DND-41 (cell line): ENCODE measurements around the gene CFAP410.

ENCODE experiments used
- ATAC-seq: fragments of 200-7000 bp; cut with Tn5 transposase; 3 replicates; pipeline ENCODE4 v1.9.1; 2021; ENCODE audit warnings: low read depth; ENCODE audit not compliant: insufficient read depth
- DNase-seq: peaks from one replicate; pipeline ENCODE4 v3.0.0-alpha.2; 2020
- H2AFZ ChIP-seq: 2 replicates; pipeline ENCODE4 v1.6.0; 2012; ENCODE audit warnings: low read depth, low read length
- H3K27ac ChIP-seq: 2 replicates; pipeline ENCODE4 v1.5.1; 2012; ENCODE audit warnings: low read length, inconsistent platforms
- H3K27me3 ChIP-seq: fragments of 200-600 bp; sonication (generic); 2 replicates; pipeline ENCODE4 v1.6.0; 2012; ENCODE audit warnings: low read length, mild to moderate bottlenecking, inconsistent platforms; ENCODE audit not compliant: insufficient read depth, poor library complexity
- H3K36me3 ChIP-seq: 2 replicates; pipeline ENCODE4 v1.5.1; 2012; ENCODE audit warnings: low read length, inconsistent platforms; ENCODE audit not compliant: insufficient read depth
- H3K4me1 ChIP-seq: 2 replicates; pipeline ENCODE4 v1.5.1; 2012; ENCODE audit warnings: mild to moderate bottlenecking, low read length; ENCODE audit not compliant: insufficient read depth
- H3K4me2 ChIP-seq: 2 replicates; pipeline ENCODE4 v1.6.0; 2012; ENCODE audit warnings: mild to moderate bottlenecking, moderate library complexity, low read length, inconsistent platforms; ENCODE audit not compliant: insufficient read depth
- H3K4me3 ChIP-seq, 2 experiments: fragments of 200-600 bp in 1 of 2; shearing (Covaris generic) in 1 of 2; 2 replicates each; pipeline ENCODE4 v1.5.1; 2012 to 2016; ENCODE audit warnings: inconsistent platforms in 2 of 2, low read length in 2 of 2, mild to moderate bottlenecking in 2 of 2, low read depth in 1 of 2, moderate library complexity in 1 of 2
- H3K79me2 ChIP-seq: 2 replicates; pipeline ENCODE4 v1.6.0; 2012; ENCODE audit warnings: low read length, inconsistent platforms; ENCODE audit not compliant: insufficient read depth
- H3K9ac ChIP-seq: 2 replicates; pipeline ENCODE4 v1.6.0; 2012; ENCODE audit warnings: low read depth, mild to moderate bottlenecking, inconsistent platforms, low read length, moderate library complexity
- H3K9me3 ChIP-seq: 2 replicates; pipeline ENCODE4 v1.5.1; 2012; ENCODE audit warnings: low read length, moderate library complexity, mild to moderate bottlenecking, inconsistent platforms; ENCODE audit not compliant: insufficient read depth, severe bottlenecking
- H4K20me1 ChIP-seq: 2 replicates; pipeline ENCODE4 v1.6.0; 2012; ENCODE audit warnings: low read length; ENCODE audit not compliant: insufficient read depth
- CTCF ChIP-seq: IDR thresholded peaks from 2 replicates; pipeline ENCODE4 v1.5.1; 2012; ENCODE audit warnings: borderline replicate concordance, low read length, moderate library complexity, mild to moderate bottlenecking; ENCODE audit not compliant: poor library complexity, severe bottlenecking; ENCODE audit errors: extremely low read depth
- EZH2 ChIP-seq: IDR thresholded peaks from 3 replicates; pipeline ENCODE4 v1.6.1; 2012; ENCODE audit warnings: borderline replicate concordance, low read depth, mild to moderate bottlenecking, moderate library complexity, low read length, inconsistent platforms; ENCODE audit not compliant: severe bottlenecking

The CFAP410 gene

DNA sequence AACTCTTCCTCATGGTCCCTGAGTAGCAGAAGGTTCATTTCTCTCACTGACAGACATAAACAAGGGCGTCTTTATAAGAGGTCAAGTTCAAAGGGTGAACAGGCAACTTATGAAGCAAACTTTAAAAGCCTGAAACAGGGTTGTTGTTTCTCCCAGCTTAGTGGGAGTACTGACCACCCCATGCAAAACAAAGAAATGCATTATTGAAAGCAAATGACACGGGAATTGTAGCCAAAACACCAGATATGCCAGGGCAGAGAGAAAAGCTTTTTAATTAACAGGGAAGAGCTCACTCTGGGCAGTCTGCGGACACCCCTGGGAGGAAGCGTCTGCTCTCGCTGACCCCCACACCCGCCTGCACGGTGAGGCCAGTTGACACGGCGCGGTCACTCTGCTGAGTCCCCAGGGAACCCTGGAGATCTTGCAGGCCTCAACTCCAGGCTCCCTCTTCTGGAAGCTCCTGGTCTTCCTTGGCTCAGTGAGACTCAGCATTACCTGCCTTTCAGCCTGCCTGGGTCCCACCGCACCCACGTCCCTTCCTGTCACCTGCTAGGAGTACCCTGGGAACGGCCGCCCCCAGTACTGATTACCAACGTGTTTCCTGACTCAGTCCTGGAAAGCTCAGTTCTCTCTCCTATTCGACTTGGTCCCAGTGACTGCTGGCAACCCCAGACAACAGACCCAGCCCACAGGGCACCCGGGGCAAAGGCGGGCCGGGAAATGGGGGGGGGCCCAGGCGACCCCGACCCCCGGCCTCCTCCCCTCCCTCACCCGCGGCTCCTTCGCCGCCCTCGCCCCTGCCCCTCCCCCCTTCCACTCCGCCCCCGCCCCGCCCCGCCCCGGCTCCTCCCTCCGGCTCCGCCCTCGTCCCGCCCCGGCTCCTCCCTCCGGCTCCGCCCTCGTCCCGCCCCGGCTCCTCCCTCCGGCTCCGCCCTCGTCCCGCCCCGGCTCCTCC lies 972 bp downstream of the CFAP410 start:
- Histone ChIP-seq H3K4me3 (peak overlapping the region in 1 of 2 experiments; percentile 40; a peak in 2 of 4 replicates), H3K36me3 (peaks cover 26% of the 10 kb centered on the region), H3K27me3 (no peaks in the 10 kb centered on the region), H3K4me1 (peaks cover 22% of the 10 kb centered on the region), H3K9ac (peak overlapping the region; percentile 16), H2AFZ (no peak overlapping the region), H3K79me2 (no peaks in the 10 kb centered on the region), H3K27ac (peak overlapping the region; percentile 1; the same call in 1 of the 2 replicates), H4K20me1 (peaks cover 12% of the 10 kb centered on the region), H3K9me3 (no peaks in the 10 kb centered on the region), H3K4me2 (peak overlapping the region; percentile 54)
- peak; percentile 17; the same call in 1 of the 3 replicates for ATAC-seq
- DNase-seq = peak; percentile 57
- TF ChIP-seq CTCF (peak; percentile 46), EZH2 (no peak)

DNA sequence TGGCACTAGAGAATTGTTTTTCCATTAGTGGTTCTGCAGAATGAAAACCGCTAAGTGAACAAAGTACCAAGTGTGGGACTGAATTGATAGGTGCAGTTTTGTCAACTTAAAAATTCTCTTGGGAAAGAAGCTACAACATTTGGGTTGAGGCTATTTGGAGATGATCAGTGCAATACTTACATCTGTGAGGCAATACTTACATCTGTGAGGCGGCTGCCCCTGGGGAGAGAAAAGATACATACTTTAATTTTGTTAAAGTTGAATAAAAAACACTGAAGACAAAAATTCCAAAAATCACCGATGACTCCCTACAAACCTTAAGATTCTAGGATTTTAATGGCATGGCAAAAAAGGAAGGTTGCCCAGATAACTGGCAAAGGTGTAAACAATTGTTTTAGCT lies 1.7 kb downstream of the CFAP410 start:
- TF ChIP-seq EZH2 (no peak), CTCF (no peak)
- DNase-seq (no peak), ATAC-seq (no peak)
- Histone ChIP-seq H3K9me3 (no peaks in the 10 kb centered on the region), H3K27ac (no peak overlapping the region), H4K20me1 (peaks cover 12% of the 10 kb centered on the region), H3K79me2 (no peaks in the 10 kb centered on the region), H2AFZ (no peak overlapping the region), H3K36me3 (peaks cover 31% of the 10 kb centered on the region), H3K9ac (no peak overlapping the region), H3K4me3 (no peak overlapping the region), H3K27me3 (no peaks in the 10 kb centered on the region), H3K4me1 (peaks cover 22% of the 10 kb centered on the region), H3K4me2 (no peak overlapping the region)

- Histone ChIP-seq H3K4me1 (peaks cover 18% of the 10 kb centered on the region), H3K36me3 (peaks cover 38% of the 10 kb centered on the region), H3K4me3 (no peak overlapping the region), H3K9ac (no peak overlapping the region), H3K27ac (no peak overlapping the region), H3K4me2 (no peak overlapping the region), H2AFZ (no peak overlapping the region), H4K20me1 (peaks cover 19% of the 10 kb centered on the region), H3K79me2 (no peaks in the 10 kb centered on the region), H3K27me3 (no peaks in the 10 kb centered on the region), H3K9me3 (no peaks in the 10 kb centered on the region)
- ATAC-seq (no peak), DNase-seq (no peak)
- TF ChIP-seq CTCF (no peak), EZH2 (no peak)
Measured at GRCh38 chr21:44335266-44336059, 3.7 kb downstream of the CFAP410 start.
